NCI-H748 (cell line): ENCODE data around the gene CSNK1G2.

Source experiments
- DNase-seq: peaks from one replicate; lab custom pipeline; 2025; ENCODE audit not compliant: unreplicated experiment; lab: John Stamatoyannopoulos, UW

The CSNK1G2 gene

DNA sequence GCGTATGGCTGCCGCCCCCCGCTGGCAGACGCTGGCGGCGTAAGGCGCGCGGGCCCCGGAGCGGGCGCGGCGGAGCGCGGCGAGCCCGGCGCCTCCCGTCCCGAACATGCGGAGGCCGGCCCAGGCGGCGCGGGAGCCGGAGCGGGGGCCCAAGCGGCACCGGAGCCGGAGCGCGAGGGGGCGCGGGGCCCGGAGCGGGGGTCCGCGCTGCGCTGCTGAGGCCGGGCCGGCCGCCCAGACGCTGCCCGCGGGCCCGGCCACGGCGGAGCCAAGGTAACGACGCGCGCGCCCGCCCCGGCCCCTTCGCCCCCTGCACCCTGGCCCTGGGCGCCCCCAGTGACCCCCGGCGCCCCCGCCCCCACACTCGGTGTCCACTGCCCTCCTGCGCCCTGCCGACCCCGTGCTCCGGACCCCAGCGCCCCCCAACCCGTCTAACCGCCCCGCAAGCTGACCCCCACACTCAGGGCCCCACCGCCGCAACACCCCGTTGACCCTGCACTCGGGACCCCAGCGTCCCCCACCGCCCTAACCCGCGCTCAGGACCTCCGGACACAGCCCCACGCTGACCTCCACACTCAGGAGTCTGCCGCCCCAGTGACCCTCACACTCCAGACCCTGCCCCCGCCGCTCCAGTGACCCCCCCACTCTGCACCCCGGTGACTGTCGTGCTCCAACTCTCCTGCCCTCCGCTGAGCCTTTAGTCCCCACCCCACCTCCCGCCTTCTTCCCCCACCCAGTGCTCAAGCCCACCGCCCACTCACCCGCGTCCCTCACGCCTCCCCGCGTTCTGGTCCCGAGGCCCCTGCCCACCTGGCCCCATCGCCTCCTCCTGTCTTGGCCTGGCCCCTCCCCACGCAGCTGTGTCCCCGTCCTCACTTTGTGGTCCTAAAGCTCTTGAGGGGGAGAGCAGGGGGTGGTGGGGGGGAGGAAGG, at the start of gene CSNK1G2:
CSNK1G2 (plus strand) TSS at position 27 of the 932 bp plus-strand sequence. CDS start 28,601 bp downstream, outside the sequence.
- no peak for DNase-seq

DNA sequence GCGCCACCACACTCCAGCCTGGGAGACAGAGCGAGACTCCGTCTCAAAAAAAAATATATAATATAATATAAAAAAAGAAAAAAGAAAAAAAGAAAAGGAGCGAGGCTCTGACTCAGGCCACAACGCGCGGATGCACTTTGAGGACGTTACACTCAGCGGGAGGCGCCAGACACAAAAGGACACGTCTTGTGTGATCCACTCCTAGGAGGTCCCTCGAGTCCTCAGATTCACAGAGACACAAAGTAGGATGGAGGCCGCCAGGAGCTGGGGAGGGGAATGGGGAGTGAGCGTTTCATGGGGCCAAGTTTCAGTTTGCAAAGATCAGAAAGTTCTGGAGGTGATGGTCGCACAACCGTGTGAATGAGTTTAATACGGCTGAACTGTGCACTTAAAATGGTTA, 47.2 kb upstream of the CSNK1G2 start:
- DNase-seq, result no peak

DNA sequence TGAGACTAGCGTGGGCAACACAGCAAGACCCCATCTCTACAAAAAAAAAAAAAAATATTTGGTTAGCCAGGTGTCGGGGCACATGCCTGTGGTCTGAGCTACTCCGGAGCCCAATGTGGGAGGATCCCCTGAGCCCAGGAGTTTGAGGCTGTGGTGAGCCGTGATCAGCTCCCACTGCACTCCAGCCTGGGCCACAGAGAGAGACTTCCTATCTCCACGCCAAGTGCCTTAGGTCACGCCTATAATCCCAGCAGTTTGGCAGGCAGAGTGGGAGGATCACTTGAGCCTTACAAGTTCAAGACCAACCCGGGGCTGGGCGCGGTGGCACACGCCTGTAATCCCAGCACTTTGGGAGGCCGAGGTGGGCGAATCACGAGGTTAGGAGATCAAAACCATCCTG, 44.5 kb upstream of the CSNK1G2 start:
- no peak for DNase-seq

DNA sequence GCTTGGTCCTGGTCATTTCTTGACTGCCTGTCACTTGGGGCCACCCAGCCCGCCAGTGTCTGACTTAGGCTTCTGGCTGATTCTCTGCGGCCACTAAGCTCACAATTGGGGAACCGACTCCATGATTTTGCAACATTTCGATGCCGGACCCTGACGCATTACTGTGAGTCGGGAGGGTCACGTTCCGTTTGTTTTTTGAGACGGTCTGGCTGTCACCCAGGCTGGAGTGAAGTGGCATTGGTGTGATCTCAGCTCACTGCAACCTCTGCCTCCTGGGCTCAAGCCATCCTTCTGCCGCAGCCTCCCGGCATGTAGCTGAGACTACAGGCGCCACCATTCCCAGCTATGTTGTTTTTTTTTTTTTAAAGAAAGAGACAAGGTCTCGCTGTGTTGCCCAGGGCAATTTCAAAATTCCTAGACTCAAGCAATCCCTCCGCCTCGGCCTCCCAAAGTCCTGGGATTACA, 39.0 kb upstream of the CSNK1G2 start:
- no peak for DNase-seq

DNA sequence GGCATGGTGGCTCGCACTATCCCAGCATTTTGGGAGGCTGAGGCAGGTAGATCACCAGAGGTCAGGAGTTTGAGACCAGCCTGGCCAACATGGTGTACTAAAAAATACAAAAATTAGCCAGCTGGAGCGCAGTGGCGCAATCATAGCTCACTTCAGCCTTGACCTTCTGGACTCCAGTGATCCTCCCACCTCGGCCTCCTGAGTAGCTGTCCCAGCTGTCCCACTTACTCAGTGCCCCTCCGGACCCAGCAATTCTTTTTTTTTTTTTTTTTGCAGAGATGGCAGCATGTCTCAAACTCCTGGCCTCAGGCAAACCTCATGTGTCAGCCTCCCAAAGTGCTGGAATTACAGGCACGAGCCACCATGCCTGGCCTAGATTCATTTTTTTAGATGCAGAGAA, 38.0 kb upstream of the CSNK1G2 start:
- no peak for DNase-seq

DNA sequence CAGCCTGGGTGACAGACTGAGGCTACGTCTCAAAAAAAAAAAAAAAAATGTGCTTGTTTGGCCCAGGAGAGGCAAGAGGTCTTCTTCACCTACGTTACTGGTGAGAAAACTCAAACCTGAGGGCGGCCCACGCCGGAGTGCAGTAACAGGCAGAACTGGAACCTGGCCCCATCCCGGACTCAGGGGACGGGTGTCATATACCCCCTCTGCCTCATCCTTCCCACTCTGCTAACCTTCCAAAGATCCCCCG, 36.2 kb upstream of the CSNK1G2 start:
- DNase-seq, result no peak

DNA sequence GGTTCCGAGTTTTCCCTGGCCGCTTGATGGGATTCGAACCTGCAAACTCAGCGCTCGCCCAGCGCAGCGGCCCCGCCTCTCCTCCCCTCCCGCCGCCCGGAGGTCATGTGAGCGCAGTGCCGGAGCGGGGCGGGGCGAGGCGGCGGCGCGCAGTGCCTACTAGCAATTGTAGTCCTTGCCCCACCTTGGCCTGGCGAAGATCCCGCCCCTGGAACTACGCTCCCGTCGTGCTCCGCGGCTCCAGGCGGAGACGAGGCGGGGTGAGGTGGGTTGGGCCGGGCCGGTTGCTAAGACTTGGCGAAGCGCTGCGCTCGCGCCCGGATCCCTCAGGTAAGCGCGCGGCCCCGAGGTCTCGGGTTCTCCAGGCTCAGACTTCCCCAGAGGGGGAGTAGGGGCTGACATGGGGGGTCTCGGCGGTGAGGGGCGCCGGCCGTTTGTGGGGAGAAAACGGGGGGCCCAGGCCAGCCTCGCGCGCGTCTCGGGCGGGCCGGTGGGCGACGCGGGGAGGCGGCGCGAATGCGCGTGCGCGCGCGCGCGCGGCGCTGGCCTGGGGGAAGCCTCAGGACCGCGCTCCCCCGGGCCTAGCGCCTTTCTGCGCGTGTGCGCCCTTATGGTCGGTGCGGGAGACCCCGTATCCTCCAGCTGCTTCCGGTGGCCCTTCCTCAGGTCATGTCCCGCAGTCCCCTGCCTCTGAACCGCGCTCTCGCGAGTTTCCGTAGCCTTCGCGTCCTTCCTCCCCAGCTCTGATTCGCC, 35.7 kb upstream of the CSNK1G2 start, which contains the start of the genes ADAT3 and SCAMP4:
ADAT3 (plus strand) TSS at position 290 of the 753 bp plus-strand sequence. CDS start 6,649 bp downstream, outside the sequence.
SCAMP4 (plus strand) TSS at position 290 of the 753 bp plus-strand sequence. CDS start 9,621 bp downstream, outside the sequence.
- peak; percentile 97 for DNase-seq

DNA sequence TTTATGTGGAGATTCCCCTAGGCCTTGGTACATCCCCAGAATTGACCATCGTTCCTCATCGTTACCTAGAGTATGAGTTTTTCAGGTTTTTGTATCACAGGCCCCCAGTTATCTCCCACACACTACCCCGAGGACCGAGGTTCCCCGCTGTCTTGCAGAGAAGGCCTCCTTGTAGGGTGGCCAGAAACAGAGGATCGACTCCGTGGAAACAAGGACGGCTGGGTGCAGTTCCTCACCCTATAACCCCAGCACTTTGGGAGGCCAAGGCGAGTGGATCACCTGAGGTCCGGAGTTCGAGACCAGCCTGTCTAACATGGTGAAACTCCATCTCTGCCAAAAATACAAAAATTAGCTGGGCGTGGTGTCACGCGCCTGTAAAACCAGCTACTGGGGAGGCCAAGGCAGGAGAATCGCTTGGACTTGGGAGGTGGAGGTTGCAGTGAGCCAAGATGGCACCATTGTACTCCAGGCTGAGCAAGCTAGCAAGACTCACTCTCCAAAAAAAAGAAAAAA, 35.1 kb upstream of the CSNK1G2 start:
- no peak for DNase-seq

DNA sequence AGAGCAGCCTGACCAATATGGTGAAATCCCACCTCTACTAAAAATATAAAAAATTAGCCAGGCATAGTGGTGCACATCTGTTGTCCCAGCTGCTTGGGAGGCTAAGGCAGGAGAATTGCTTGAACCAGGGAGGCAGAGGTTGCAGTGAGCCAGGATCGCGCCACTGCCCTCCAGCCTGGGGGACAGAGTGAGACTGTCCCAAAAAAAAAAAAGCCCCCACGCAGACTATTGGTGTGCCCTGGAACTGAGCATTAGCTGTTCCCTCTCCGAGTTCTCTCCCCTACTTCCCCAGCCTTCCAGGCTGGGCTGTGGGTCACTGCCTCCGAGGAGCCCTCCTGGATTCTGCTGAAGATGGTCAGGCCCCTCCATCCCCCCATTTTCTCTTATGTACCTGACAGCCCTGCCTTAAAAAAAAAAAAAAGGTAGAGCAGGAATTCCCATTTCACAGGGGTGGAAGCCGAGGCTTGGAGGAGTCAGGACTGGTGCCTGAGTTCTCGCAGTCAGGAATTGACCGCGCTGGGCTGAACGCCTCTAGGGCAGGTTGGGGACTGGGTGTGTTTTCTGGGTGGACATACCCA, 33.9 kb upstream of the CSNK1G2 start:
- no peak for DNase-seq

DNA sequence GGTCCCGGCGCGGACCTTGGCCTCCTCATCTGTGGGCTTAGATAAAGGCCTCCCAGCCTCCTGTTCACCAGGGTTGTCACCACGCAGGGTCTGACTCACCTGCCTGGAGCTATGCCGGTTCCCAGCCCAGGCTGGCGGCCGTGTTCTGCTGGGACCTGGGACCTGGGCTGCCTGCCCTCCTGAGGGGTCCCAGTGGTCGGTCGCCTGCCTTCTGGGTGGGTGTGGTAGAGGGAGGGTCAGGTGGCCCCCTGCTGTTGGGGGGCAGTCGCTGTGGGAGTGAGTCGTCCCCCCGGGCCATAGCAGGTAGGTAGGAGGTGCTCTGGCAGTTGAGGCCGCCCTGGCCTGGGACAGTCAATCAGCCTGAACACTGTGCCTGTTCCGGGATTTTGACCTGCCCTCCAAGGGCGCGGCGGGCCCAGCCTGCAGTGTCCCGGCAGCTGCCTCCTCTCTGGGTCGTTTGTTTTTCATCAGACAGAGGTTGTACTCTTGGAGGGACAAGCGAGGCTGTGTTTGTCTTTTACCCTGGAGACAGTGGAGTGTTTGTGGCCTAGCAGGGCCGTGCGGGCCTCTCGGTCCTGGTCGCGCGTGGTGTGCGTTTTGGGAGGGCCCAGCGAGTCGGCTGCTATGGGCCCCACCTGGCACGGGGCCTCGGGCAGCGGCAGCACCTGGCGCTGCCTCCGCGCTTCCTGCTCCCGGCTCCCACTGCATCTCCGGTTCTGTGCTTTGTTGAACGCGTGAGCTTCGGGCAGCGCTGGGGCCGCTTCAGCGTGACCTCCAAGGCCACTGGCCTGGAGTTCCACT, 33.2 kb upstream of the CSNK1G2 start:
- DNase-seq, result no peak

DNA sequence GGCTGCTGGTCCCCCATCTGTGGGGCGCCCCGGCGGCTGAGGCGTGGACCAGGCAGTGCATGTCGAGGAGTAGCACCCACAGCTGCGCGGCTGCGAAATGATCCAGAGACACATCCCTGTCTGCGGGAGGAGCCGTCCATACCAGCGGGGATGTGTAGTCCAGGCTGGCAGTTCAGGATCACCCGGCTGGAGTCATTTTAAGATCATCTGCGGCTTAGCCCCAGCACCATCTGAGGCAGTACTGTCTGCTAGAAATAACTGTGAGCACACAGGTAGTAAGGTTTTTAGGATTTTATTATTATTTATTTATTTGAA, 32.7 kb upstream of the CSNK1G2 start:
- no peak for DNase-seq

DNA sequence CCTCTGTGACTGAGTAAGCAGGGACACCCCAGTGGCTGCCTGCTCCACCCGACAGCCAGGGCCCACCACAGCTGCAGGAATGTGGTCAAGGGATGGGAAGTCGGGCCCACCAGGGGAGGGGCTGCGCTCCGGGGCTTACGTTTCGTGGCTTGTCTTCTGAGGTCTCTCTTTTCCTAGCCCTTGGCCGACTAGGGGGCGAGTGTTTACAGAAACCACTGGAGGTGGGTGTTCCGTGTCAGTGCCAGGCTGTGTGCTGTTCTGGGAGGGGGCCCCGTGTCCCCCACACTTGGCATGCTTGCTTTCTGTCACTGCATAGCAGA, 31.3 kb upstream of the CSNK1G2 start:
- no peak for DNase-seq

DNA sequence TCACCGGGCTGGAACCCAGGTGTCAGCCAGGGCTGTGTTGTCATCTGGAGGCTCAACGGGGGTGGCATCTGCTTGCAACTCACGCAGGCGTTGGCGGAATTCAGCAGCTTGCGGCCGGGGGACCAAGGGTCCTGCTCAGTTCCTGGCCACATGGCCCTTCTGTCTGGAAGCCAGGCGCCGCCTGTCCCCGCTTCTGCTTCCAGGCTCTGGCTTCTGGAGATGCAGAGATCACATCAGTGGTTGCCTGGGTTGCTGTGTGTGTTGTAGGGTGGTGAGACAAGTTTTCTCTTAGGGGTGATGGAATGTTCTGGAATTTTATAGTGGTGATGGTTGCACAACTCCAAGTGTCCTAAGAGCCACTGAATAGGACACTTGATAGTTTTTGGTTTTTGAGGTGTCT, 30.8 kb upstream of the CSNK1G2 start:
- DNase-seq, result no peak

DNA sequence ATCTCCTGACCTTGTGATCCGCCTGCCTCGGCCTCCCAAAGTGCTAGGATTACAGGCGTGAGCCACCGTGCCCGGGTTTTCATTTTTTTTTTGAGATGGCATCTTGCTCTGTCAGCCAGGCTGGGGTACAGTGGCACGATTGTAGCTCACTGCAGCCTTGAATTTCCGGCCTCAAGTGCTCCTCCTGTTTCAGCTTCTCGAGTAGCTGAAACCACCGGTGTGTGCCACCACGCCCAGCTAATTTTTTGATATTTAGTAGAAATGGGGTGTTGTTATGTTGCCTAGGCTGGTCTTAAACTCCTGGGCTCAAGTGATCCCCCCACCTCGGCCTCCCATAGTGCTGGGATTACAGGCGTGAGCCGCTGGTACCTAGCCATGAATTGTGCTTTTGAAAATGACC, 29.9 kb upstream of the CSNK1G2 start:
- DNase-seq, result no peak

DNA sequence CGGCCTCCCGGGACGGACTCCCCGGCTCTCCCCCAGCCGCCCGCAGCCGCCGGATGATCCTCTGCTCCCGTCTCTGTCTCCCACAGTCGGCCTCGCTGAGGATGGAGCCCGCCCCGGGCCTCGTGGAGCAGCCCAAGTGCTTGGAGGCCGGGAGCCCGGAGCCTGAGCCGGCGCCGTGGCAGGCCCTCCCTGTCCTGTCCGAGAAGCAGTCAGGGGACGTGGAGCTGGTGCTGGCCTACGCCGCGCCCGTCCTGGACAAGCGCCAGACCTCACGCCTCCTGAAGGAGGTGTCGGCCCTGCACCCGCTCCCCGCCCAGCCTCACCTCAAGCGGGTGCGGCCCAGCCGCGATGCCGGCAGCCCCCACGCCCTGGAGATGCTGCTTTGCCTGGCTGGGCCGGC, 29.0 kb upstream of the CSNK1G2 start:
- no peak for DNase-seq

DNA sequence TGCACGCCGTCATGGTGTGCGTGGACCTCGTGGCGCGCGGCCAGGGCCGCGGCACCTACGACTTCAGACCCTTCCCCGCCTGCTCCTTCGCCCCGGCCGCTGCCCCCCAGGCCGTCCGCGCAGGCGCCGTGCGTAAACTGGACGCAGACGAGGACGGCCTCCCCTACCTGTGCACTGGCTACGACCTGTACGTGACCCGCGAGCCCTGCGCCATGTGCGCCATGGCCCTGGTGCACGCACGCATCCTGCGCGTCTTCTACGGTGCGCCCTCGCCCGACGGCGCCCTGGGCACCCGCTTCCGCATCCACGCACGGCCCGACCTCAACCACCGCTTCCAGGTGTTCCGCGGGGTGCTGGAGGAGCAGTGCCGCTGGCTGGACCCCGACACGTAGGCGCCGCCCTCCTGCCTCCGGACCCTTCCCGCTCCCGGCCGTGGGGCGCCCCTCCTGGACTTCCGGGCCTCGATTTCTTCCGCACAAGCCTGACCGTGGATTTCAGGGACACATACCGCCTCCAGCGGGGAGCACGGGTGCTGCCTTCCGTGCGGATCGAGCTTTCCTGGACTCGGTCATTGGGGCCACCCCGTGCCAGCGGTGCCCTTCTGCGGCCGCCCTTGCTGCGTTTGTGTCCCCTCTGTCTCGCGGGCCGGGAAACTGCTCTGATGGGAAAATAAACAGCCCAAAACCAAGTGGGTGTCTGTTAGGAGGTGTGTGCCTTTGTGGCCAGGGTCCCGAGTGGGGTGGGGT, 28.0 kb upstream of the CSNK1G2 start:
- no peak for DNase-seq

DNA sequence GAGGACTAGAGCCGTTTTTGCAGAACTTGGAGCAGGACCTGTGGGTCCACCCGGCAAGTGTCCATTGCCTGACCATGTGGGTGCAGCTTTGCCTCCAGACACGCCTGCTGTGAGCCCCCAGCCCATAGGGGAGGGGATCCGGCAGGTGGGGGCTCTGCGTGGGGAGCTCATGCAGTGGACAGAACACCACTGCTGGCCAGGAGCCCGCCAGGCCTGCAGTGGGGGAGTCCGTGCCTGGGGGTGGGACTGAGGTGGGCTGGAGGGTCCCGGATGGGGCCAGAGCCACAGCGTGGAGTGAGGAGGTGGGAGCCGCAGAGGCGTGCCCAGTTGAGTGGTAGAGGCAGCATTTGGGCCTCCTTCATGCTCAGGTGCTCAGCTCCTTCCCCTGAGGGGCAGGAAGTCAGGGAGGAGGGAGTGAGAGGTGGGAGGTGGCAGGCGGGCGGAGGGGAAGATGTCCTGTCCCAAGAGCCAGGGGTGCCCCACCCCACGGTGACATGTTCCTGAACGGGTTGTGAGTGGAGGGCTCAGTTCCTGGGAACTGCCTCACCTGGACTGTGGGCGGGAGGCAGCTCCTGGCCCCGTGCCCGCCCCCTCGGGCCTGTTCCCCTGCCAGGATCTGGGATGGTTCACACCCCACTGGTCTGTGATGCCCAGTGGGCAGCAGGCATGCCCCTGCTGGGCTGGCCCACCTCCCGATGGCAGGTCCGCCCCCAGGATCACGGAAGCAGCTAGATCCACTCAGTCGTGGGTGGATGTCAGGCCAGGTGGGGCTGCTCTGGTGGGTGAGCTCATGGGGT, 27.0 kb upstream of the CSNK1G2 start:
- no peak for DNase-seq

DNA sequence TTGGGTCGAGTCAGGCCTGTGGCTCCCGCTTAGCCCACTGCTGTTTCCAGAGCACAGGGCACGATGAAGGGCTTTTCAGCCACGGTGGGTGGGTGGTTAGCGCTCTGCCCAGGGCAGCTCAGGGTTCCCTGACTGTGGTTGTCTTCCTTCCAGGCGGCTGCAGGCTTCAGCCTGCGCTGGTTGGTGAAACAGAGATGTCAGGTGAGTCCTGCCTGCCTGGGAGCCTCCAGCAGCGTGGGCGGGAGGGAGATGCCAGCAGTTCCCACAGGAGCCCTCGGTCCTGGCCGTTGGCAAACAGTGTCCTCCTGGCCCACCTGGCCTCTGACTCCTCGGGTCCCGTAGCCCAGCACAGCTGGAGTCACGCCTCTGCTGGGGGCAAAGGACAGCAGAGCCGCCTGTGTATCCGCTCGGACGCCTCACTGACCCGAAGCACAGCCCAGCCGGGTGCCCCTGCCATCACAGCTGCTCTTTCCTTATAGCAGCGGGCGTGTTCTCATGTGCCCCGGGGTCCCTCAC, 26.1 kb upstream of the CSNK1G2 start:
- DNase-seq, result no peak

DNA sequence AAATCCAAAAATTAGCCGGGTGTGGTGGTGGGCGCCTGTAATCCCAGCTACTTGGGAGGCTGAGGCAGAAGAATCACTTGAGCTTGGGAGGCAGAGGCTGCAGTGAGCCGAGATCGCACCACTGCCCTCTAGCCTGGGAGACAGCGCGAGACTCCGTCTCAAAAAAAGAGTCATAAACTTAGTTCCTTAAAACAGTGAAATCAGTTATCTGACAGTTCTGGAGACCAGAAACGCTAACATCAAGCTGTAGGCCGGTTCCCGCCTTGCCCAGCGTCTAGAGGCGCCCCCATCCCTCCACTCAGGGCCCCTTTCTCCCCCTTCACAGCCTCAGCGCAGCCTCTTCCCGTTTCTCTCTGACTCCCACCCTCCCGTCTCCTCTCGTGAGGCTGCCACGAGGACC, 23.8 kb upstream of the CSNK1G2 start:
- DNase-seq, result no peak
